Stimulated activated CD4-positive, alpha-beta T cell treated with anti-CD3 and anti-CD28 coated beads, Interleukin-15, amount 100 ng/mL, for 24 hours (primary cell): ENCODE results near the gene SERINC4.
"Not testable (repeated sequence)": the region's sequence is repeated elsewhere in the genome, so short reads cannot be mapped to it uniquely, and the experiment has no call there.

Experiments used
- DNase-seq: peaks from one replicate; pipeline ENCODE4 v3.0.0-alpha.2; 2020

The SERINC4 gene

GRCh38 chr15:43748376-43748775 lies 51.6 kb downstream of the SERINC4 start:
- peak; percentile 10 for DNase-seq

GRCh38 chr15:43746903-43747309 lies 53.1 kb downstream of the SERINC4 start:
- not testable (repeated sequence) for DNase-seq

DNA sequence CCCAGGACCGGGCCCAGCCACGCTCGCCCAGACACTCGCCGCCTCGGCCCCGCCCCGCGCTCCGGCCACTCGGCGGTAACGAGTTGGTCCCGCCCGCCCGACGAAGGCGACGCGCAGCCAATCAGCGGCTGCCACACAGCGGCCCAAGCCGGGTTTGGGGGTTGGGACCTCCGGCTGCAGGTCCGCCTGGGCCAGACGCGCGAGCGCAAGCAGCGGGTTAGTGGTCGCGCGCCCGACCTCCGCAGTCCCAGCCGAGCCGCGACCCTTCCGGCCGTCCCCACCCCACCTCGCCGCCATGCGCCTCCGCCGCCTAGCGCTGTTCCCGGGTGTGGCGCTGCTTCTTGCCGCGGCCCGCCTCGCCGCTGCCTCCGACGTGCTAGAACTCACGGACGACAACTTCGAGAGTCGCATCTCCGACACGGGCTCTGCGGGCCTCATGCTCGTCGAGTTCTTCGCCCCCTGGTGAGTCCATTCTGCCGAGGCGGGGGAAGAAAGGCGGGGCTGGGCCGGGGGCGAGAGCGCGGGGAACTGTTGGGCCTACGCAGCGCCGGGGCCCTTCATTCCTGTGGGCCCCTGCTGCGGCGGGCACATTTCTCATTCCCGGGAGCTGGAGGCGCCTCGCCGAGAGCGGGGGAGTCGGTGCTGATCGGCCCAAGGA lies 53.6 kb downstream of the SERINC4 start, which contains the start of gene PDIA3:
Gene PDIA3, plus strand, starts transcription at position 194 of the 658 bp plus-strand sequence. Its CDS starts 102 bp downstream, at position 296.
- peak; percentile 93 for DNase-seq
